ENCODE measurements around the gene KDM3A.

Gene KDM3A

DNA sequence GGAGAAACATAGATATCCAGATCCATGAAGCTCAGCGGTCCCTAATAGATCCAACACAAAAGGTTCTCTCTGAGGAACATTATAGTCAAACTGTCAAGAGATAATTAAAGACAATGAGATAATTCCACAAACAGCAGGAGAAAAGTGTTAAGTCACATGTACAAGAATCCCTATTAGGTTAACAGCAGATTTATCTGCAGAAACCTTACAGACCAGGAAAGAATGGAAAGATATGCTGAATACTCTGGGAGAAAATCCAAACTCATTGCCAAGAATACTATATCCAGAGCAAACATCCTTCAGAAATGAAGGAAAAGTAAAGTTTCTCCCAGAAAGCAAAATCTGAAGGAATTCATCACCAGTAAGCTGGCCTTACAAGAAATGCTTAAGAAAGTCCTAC lies 10.8 kb upstream of the KDM3A start:
- no peak for DNase-seq (ENCODE audit: low read depth)

DNA sequence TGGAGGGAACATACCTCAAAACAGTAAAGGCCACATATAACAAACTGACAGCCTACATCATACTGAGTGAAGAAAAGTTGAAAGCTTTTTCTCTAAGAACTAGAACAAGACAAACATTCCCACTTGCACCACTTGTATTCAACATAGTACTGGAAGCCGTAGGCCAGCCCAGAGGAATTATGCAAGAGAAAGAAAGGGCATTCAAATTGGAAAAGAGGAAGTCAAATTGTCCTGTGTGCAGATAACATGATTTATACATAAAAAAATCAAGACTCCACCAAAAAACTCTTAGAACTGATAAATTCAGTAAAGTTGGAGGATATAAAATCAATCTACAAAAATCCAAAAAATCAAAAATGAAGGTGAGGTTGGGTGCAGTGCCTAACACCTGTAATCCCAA lies 8.0 kb upstream of the KDM3A start:
- no peak for DNase-seq (ENCODE audit: low read depth)

DNA sequence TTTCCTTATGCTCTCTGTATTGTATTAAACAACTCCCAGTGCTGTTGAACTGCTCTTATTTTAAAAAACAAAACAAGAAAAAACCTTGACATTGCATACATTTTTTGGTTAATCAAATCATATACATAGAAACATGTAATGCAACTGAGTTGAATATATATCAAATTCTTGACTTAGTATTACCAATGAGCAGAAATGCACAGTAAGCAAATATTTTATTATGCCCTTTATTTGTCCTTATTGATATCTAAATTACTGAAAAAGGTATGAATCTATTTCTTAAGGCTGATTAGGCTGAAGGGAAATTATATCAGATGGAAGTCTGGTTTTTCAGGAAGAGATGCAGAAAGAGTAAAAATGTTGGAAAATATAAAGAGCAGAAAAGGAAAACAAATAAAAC lies 6.9 kb upstream of the KDM3A start:
- DNase-seq (ENCODE audit: low read depth) = no peak

DNA sequence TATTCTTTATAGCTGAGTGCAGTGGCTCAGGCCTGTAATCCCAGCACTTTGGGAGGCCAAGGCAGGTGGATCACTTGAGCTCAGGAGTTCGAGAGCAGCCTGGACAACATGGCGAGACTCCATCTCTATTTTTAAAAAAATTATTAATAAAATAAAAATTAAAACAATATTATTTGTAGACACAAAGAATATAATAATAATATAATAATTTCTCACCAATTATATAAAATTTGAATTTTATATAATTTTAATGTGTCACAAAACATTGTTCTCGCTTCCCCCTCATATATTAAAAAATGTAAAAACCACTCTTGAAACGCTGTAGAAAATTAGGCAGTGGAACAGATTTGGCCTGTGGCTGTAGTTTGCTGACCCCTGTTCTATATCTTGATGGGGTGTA lies 5.6 kb upstream of the KDM3A start:
- no peak for DNase-seq (ENCODE audit: low read depth)

DNA sequence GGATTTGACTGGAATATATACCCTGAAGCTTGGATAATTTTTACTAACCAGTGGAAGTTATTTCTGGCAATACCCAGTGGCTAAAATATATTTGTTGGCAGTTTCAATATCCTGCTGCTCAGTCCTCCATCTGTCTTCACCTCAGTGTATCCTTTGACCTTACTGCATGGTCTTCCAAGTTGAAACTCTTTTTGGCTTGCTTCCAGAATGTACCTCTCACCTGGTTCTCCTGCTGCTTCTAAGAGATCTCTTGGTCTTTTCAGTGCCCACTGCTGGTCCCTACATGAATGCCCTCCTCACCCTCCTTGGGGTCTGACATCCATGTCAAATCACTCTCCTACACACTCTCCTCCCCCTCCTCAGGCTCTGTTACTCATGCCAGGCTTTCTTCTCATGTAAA lies 4.8 kb upstream of the KDM3A start:
- DNase-seq (ENCODE audit: low read depth) = no peak

DNA sequence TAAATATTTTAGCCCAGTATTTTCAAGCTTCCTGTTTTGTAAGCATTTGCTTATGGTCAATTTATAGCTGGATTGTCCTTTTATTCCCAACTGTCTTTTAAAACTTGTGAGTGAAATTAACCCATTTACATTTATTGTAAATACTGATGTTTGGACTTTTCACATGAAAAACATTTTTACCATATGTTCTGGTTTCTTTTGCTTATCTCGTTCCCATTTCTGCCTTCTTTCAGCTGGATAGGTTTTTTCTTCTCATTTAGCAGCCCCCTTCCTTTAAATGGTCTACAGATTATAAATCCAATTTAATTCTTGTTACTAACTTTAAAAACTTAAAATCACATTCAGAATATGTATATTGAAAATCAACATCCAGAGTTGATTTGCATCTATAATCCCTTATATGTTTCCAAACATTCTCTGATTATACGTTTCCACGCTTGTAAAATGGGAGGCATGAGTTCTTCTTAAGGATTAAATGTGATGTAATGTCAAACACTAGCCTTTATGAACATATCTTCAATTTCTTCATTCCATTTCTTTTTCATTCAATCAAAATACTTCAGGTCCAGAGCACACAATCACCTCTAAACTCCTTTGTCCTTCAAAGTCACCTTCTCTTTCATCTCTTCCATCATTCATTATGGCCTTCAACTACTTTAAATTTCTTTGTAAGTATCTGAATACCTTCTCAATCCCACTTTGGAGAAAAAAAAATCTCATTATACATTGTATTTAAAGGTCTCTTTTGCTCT lies 1.1 kb upstream of the KDM3A start:
- peak; percentile 3 for DNase-seq (ENCODE audit: low read depth)

DNA sequence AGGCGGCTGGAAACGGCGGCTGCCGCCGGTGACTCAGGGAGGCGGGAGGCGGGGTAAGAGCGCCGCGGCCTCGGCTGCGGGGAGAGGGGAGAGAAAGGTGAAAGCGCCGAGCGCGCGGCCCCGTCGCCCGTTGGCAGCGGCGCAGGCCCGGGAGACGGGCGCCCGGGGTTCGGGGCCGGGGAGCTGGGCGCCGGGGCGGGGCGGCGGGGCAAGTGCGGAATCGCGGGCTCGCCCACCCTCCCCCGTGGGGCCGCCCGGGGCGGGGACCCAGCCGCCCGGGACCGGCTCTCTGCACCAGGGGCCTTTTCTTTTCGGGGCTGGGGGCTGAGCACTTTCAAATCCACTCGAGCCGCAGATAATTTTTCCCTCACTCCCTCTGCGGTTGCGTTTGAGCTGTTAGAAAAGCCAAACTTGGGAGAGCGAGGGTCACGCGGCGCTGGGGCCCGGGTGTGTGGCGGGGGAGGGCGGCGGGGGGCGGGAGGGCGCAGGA lies 266 bp downstream of the KDM3A start:
- no peak for DNase-seq (ENCODE audit: low read depth)

DNA sequence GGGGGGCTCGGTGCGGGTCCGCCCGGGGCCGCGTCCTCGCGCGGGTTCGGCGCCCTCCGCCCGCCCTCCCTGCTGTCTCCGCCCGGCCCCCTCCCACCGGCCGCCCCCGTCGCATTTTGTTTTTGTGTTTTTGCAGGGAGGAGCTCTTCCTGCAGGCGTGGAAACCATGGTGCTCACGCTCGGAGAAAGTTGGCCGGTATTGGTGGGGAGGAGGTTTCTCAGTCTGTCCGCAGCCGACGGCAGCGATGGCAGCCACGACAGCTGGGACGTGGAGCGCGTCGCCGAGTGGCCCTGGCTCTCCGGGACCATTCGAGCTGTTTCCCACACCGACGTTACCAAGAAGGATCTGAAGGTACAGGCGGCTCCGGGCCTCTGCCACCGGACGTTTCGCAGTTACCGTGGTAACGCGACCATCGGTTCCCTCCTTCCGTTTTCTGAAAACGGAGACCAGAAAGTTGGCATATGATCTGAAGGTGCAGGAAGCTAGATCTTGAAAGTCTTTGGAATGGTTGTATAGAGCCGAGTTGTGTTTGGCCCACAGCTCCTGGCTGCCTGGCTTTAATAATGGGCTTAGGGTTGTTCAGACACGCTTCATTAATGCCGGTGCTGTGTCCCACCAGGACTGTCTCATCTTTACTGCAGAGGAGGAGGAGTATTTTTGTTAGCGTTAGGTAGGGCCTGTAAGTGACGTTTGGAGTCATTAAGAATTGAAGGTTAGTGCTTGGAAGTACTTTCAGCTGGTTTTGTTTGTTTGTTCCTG lies 891 bp downstream of the KDM3A start:
- DNase-seq (ENCODE audit: low read depth) = peak; percentile 51

DNA sequence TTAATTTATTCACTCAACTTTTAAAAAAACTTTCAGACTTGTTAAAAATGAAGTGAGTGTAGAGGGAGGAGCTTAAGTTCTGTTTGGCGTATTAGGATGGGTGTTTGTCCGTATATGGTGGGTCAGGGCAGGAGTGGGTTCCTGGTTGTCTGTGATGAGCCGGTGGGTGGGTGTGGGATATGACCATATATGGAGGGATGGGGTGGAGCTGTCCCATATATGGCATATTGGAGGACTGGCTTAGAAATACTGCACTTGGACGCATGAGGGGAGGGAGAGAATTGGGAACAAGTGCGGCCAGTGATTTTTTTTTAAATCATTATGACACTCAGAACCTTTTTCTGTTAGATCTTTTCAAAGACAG lies 1.5 kb downstream of the KDM3A start:
- peak; percentile 93 for DNase-seq (ENCODE audit: low read depth)

DNA sequence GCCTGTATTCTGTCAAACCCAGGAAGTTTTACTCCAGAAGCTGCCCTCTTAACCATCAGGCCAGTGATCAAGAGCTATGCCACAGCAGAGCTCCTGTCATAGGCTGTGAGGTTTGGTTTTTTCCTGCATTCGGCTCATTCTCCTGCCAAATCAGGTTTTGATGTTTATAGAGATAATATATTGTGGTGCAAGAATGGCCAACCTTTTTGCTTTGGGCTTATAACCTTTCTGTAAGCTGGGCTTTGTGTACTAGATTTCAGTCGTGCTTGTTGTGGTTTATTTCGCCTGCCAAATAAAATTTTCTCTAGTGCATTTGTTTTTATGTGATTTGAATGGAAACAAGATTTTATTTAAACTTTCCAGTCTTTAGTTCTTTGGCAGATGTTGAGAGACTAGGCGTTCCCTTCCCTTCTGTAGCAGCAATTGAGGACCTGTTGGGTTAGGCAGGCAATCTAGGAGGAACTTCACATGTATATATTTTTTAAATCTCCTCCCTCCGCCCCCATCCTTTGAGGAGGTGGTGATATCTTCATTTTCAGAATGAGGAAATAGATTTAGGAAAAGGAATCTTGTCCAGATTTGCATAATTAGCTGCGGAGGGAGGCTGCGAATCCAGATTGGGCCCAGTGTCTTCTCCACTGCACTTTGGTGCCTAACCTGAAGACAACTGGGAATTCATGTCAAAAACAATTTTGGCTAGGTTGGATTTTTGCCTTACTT lies 2.6 kb downstream of the KDM3A start:
- no peak for DNase-seq (ENCODE audit: low read depth)

DNA sequence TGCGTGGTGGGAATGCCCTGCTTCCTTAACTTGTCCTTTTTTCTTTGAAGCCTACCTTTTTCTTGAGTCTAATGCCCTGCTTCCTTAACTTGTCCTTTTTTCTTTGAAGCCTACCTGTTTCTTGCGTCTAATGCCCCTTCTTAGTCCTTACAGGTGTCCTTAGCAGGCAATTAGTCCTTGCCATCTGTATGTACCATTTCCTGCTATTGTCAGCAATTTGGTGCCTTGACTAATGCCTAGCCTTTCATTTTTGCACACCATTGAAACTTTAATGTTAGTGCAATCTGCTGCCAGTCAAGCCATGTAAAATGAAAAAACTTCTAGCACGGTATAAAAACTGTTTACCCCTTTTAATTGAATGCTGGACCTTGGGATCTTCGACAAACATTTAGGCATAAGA lies 4.3 kb downstream of the KDM3A start:
- no peak for DNase-seq (ENCODE audit: low read depth)

DNA sequence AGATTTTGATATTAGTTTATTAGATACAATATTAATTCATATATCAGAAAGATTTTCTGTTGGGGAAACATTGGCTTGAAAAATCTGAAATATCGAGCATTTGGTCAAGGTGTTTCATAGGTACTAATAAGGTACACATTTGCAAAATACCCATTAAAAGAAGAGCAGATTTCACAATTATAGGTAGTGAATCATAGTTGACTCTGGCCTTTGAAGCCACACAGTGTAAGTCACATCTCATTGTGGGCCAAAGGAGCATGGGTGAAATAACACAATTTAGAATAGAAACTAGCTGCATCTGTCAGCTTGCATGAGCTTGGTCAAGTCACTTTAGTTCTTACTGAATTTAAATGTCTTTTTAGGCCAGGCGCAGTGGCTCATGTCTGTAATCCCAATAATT lies 4.9 kb downstream of the KDM3A start:
- peak; percentile 4 for DNase-seq (ENCODE audit: low read depth)

DNA sequence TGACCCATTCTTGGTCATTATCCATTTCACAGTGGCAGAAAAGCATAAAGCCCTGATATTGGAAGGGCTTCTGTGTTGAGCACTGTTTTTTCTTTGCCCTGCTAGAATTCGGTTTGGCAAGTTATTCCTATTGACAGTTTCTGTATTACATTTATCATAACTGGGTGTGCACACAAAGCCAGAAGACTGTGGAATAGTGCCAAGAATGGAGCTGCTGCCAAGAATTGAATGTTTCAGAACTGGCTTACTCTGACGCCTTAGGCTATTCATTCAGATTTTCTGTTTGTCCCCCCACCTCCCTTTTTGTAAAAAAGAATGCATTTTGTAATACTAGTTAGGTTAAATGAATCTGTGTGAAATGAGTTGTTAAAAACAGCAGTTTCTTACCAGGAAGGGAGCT lies 12.7 kb downstream of the KDM3A start:
- peak; percentile 26 for DNase-seq (ENCODE audit: low read depth)

DNA sequence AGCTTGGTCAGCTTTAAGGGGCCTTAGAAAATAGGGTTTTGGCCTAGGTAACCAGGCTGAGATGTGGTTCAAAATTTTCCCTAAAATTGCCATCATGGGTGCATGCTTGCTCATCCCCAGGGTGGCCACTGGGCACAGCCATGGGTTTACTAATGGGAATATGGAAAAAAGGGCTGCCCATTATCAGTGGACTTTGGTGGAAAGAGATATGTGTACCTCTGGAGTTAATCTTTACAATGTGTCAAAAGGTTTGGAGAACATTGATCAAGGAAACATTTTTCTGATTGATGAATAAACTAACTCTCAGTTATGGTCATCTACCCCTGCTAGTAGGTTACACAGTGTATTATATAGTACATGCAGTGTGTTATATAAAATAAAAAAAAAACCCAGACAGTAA lies 13.1 kb downstream of the KDM3A start:
- DNase-seq (ENCODE audit: low read depth) = no peak

DNA sequence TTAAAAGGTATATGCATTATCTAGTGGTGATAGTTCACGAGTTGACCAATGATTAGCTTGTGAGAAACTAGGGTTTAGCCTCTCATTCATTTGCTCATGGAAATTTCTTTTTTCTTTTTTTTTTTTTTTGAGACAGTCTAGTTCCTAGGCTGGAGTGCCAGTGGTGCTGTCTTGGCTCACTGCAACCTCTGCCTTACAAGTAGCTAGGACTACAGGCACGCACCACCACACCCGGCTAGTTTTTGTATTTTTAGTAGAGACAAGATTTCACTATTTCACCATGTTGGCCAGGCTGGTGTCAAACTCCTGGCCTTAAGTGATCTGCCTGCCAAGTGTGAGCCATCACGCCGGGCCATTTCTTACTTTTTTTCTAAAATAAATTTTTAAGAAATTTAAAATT lies 14.0 kb downstream of the KDM3A start:
- no peak for DNase-seq (ENCODE audit: low read depth)

DNA sequence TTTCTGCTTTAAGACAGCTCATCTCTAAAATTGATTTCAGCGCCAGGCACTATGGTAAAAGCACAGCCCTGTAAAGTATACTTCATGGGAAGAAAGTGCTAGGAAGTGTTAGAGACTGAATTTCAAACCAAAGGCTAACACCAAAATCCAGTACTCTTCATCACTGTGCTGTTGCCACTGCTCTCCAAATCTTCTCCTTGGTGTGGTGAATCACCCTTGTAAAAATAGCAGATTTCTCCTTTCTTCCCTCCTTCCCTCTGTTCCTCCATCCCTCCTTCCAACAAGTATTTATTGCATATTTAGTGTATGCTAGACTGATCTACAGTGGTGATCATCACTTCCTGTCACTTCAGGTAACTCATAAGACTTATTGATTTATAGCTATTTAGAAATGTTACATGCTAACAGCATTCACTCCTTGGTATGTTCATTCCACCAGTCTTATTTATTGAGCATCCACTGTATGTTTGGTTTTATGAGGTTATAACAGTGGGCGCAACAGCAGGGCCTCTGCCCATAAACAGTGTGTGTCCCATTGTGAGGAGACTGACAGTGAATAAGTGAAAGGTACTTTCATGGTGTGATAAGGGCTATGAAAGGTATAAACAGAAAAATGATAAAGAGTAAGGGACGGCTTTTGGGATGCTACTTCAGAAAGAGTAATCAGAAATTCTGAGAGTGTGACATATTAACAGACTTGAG lies 20.0 kb downstream of the KDM3A start:
- DNase-seq (ENCODE audit: low read depth) = no peak

DNA sequence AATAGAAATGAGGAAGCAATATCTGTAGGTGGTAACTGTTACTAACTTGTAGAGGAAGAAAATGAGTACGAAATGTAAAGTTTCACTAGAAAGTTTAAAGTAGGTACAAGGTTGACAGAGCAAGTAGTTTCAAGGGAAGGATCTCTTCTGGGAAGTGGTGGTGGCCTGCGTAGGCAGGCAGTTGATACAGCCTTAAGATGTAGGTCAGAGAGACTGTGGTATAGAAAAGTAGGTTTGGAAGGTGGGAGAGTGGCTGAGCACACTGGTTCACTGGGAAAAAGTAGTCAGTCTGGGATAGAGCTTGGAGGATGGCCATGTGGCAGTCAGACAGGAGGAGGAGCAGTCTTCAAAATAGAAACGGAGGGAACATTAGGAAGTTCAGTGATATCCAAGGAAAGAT lies 23.5 kb downstream of the KDM3A start:
- no peak for DNase-seq (ENCODE audit: low read depth)

DNA sequence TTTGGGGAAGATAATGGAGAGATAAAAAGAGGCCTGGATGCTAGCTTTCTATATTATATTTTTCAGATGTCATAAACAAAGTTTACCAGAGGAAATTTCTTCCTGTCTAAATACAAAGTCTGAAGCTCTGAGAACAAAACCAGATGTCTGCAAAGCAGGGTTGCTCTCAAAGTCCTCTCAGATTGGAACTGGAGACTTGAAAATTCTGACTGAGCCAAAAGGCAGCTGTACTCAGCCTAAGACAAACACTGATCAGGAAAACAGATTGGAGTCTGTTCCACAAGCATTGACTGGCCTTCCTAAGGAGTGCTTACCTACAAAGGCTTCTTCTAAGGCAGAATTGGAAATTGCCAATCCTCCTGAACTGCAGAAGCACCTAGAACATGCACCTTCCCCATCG lies 25.1 kb downstream of the KDM3A start:
- DNase-seq (ENCODE audit: low read depth) = no peak

DNA sequence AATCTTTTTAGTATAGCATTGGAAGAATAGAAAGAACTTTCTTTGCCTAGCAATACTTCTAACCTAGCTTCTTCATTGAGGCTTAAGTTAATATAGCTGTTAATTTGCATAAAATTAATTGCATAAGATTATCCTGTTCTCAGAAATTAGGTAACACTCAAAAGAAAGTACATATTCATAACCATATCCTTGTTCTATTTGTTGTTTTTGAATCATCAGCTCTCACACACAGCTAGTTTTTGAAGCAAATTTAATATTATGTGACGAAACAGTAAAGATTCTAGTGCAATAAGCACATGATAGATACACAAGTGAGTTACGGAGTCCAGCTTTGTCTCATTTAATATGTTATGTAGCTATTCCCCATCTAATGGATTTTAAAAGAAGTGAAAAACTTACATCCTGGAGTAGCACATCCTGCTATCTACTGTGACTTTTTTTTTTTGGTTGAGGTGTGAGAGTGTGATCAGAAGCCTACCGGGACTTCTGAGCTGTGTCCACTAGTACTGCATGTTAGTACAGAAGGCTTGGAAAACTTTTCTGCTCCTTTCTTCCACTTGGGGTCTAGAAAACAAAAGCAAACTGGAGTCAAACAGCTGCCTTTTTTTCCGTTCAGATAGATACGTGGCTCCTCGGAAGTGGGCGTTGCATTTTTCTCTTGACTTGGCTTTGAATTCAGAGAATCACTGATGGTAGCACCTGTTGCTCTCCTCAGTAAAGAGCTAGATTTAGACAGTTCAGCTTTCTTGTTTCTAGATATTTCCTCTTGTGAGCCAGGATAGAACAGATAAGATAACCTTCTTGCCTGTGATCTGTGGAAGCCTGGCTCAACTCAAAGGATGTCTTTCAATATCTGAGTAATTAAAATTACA lies 27.2 kb downstream of the KDM3A start:
- DNase-seq (ENCODE audit: low read depth) = no peak

DNA sequence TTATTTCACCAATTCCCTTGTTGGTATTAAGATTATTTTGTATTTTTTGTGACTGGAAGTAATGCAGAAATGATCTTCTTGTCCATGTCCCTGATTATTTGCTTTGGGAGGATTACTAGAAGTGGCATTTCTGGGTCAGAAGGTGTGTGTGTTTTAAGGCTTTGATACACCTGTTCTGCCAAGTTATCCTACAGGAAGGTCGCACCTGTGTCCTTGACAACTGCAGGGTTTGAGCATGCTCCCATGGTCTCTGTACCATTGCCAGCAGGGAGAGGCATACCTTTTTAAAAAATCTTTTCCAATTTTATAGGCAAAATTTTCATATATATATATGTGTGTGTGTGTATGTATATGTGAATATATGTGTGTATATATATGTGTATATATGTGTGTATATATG lies 29.7 kb downstream of the KDM3A start:
- no peak for DNase-seq (ENCODE audit: low read depth)

DNA sequence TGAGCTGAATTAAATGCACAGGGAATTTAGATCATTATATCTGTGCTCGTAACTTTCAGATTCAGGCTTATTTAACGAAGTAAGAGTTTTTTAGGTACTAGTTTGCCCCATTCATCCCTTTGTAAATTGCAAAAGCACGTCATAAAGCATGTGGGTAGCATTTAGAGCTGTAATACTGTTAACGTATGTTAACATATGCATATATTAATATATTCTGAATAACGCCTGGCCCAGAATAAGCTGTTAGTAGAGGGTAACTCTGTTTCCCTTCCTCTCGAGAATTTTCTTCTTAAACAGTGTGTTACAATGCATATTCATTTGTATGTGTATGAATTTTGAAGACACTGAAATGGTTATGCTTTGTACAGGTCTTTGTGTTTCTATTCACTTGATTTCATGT lies 30.5 kb downstream of the KDM3A start:
- DNase-seq (ENCODE audit: low read depth) = no peak

All from amniotic epithelial cell (primary cell).